Neural cell (in vitro differentiated cells): ENCODE results near the gene CLSTN2. TPM values are rescaled to one million over a fixed set of nuclear protein-coding genes. Genes with fewer than 3 reads are reported as not detected.

Experiments
- H2AFZ ChIP-seq: fragments of 200-600, 300-800 bp; sonication (generic), shearing (Covaris generic); 2 replicates; pipeline ENCODE4 v1.6.0; 2014; ENCODE audit warnings: low read depth, mild to moderate bottlenecking, antibody characterized with exemption, low read length, moderate library complexity
- H3F3A ChIP-seq: fragments of 200-600 bp; shearing (Covaris generic); 2 replicates; pipeline ENCODE4 v1.6.1; 2016; ENCODE audit warnings: mild to moderate bottlenecking, moderate library complexity, mixed read lengths, antibody characterized with exemption, low read length; ENCODE audit not compliant: insufficient read depth, poor library complexity, severe bottlenecking
- H3K27ac ChIP-seq: fragments of 200-600, 300-800 bp; sonication (generic), shearing (Covaris generic); 2 replicates; pipeline ENCODE4 v1.5.1; 2014; ENCODE audit warnings: mild to moderate bottlenecking, low read length, moderate library complexity
- H3K27me3 ChIP-seq: fragments of 300-800, 200-600 bp; sonication (generic), shearing (Covaris generic); 2 replicates; pipeline ENCODE4 v1.6.0; 2014; ENCODE audit warnings: mild to moderate bottlenecking, low read depth, low read length, moderate library complexity; ENCODE audit not compliant: insufficient read depth
- H3K36me3 ChIP-seq: fragments of 300-800, 200-600 bp; sonication (generic), shearing (Covaris generic); 2 replicates; pipeline ENCODE4 v1.5.1; 2014; ENCODE audit warnings: mild to moderate bottlenecking, antibody characterized with exemption, low read length, moderate library complexity; ENCODE audit not compliant: insufficient read depth
- H3K4me2 ChIP-seq: fragments of 300-800, 200-600 bp; sonication (generic), shearing (Covaris generic); 2 replicates; pipeline ENCODE4 v1.6.0; 2014; ENCODE audit warnings: mild to moderate bottlenecking, low read length
- H3K4me3 ChIP-seq: fragments of 300-800, 200-600 bp; sonication (generic), shearing (Covaris generic); 2 replicates; pipeline ENCODE4 v1.5.1; 2014; ENCODE audit warnings: mild to moderate bottlenecking, low read length, moderate library complexity
- H3K79me2 ChIP-seq: fragments of 200-600 bp; shearing (Covaris generic); replicated peaks from 2 replicates; pipeline ENCODE4 v1.6.0; 2014; ENCODE audit warnings: mild to moderate bottlenecking, low read length, moderate library complexity; ENCODE audit not compliant: insufficient read depth
- H3K9ac ChIP-seq: fragments of 300-800, 200-600 bp; sonication (generic), shearing (Covaris generic); 2 replicates; pipeline ENCODE4 v1.6.1; 2016; ENCODE audit warnings: mild to moderate bottlenecking, low read length, mixed read lengths
- H3K9me2 ChIP-seq: fragments of 200-600 bp; shearing (Covaris generic); 2 replicates; pipeline ENCODE4 v1.6.1; 2016; ENCODE audit warnings: mild to moderate bottlenecking, low read length, mixed read lengths; ENCODE audit not compliant: insufficient read depth
- H3K9me3 ChIP-seq: fragments of 200-600, 300-800 bp; sonication (generic), shearing (Covaris generic); 2 replicates; pipeline ENCODE4 v1.6.1; 2016; ENCODE audit warnings: mild to moderate bottlenecking, mixed run types, low read length, moderate library complexity, mixed read lengths
- H4K20me1 ChIP-seq: fragments of 200-600 bp; shearing (Covaris generic); 2 replicates; pipeline ENCODE4 v1.6.1; 2016; ENCODE audit warnings: mild to moderate bottlenecking, mixed run types; ENCODE audit not compliant: insufficient read depth
- CTCF ChIP-seq: fragments of 450-650 bp; IDR thresholded peaks from 2 replicates; pipeline ENCODE4 v1.5.1; 2014; ENCODE audit warnings: antibody characterized with exemption, mild to moderate bottlenecking, moderate library complexity; ENCODE audit not compliant: poor library complexity, severe bottlenecking
- EP300 ChIP-seq: fragments of 450-650 bp; conservative IDR thresholded peaks from 2 replicates; pipeline ENCODE4 v1.6.1; 2014; ENCODE audit warnings: antibody characterized with exemption, mild to moderate bottlenecking, moderate library complexity; ENCODE audit not compliant: poor library complexity, severe bottlenecking
- EZH2 ChIP-seq: fragments of 200-600, 300-800 bp; shearing (Covaris generic), sonication (generic); IDR thresholded peaks from 2 replicates; pipeline ENCODE4 v1.6.1; 2014; ENCODE audit warnings: antibody characterized with exemption, low read length, borderline replicate concordance, mild to moderate bottlenecking; ENCODE audit not compliant: insufficient read depth, poor library complexity, severe bottlenecking
- MXI1 ChIP-seq: fragments of 450-650 bp; conservative IDR thresholded peaks from 2 replicates; pipeline ENCODE4 v1.6.1; 2014; ENCODE audit warnings: antibody characterized with exemption, mild to moderate bottlenecking; ENCODE audit not compliant: poor library complexity, severe bottlenecking
- POLR2AphosphoS5 ChIP-seq: IDR thresholded peaks from 2 replicates; pipeline ENCODE4 v1.6.1; 2012
- RAD21 ChIP-seq: fragments of 450-650 bp; conservative IDR thresholded peaks from 2 replicates; pipeline ENCODE4 v1.6.1; 2014; ENCODE audit warnings: antibody characterized with exemption, mild to moderate bottlenecking, moderate library complexity
- REST ChIP-seq: IDR thresholded peaks from 2 replicates; pipeline ENCODE4 v1.6.1; 2012; ENCODE audit warnings: borderline replicate concordance
- SMC3 ChIP-seq: fragments of 450-650 bp; conservative IDR thresholded peaks from 2 replicates; pipeline ENCODE4 v1.6.1; 2014; ENCODE audit warnings: antibody characterized with exemption, mild to moderate bottlenecking, moderate library complexity; ENCODE audit not compliant: poor library complexity
- TAF1 ChIP-seq: IDR thresholded peaks from 2 replicates; pipeline ENCODE4 v1.6.1; 2012; ENCODE audit warnings: low read depth
- polyA plus RNA-seq: library from polyadenylated mRNA; depleted of rRNA; stranded (reverse); fragments of >200 nt; gene quantifications from 2 replicates; pipeline ENCODE4 v1.2.3, GENCODE V29; 2014

The CLSTN2 gene
- polyA plus RNA-seq, 1 donor from 2014 or later: 10.7 TPM

- no peaks in the 10 kb centered on the region for H3K9me2 ChIP-seq
- no peaks in the 10 kb centered on the region for H3K36me3 ChIP-seq
- no peak for TF ChIP-seq CTCF
- no peak for TF ChIP-seq MXI1
- no peak for TF ChIP-seq POLR2AphosphoS5
- H2AFZ ChIP-seq: no peak overlapping the region
- H3K27me3 ChIP-seq: no peaks in the 10 kb centered on the region
- no peaks in the 10 kb centered on the region for H3K9me3 ChIP-seq
- no peak overlapping the region for H3K9ac ChIP-seq
- no peaks in the 10 kb centered on the region for H4K20me1 ChIP-seq
- H3K27ac ChIP-seq: no peak overlapping the region
- H3K4me3 ChIP-seq: no peak overlapping the region
- H3K79me2 ChIP-seq: no peaks in the 10 kb centered on the region
- H3K4me2 ChIP-seq: no peak overlapping the region
- no peaks in the 10 kb centered on the region for H3F3A ChIP-seq
Observed at GRCh38 chr3:140177943-140178342, 243.0 kb downstream of the CLSTN2 start.

GRCh38 chr3:140178482-140178881 is 243.5 kb downstream of the CLSTN2 start:
- Histone ChIP-seq H4K20me1 (no peaks in the 10 kb centered on the region), H2AFZ (no peak overlapping the region), H3K9me2 (no peaks in the 10 kb centered on the region), H3F3A (no peaks in the 10 kb centered on the region), H3K9ac (no peak overlapping the region), H3K27me3 (no peaks in the 10 kb centered on the region), H3K4me2 (no peak overlapping the region), H3K9me3 (no peaks in the 10 kb centered on the region), H3K27ac (no peak overlapping the region), H3K79me2 (no peaks in the 10 kb centered on the region), H3K4me3 (no peak overlapping the region), H3K36me3 (no peaks in the 10 kb centered on the region)
- peak; percentile 9 for TF ChIP-seq POLR2AphosphoS5
- no peak for TF ChIP-seq REST

GRCh38 chr3:140180603-140181002 is 245.6 kb downstream of the CLSTN2 start:
- H3K4me3 ChIP-seq: no peak overlapping the region
- no peaks in the 10 kb centered on the region for H3K9me2 ChIP-seq
- no peak overlapping the region for H3K27ac ChIP-seq
- TF ChIP-seq RAD21: no peak
- TF ChIP-seq CTCF: no peak
- no peak for TF ChIP-seq SMC3
- TF ChIP-seq REST: no peak
- TF ChIP-seq POLR2AphosphoS5: no peak
- TF ChIP-seq MXI1: no peak
- no peak for TF ChIP-seq EP300
- TF ChIP-seq EZH2: no peak
- no peak for TF ChIP-seq TAF1
- H3F3A ChIP-seq: no peaks in the 10 kb centered on the region
- H3K4me2 ChIP-seq: no peak overlapping the region
- H2AFZ ChIP-seq: no peak overlapping the region
- no peaks in the 10 kb centered on the region for H3K79me2 ChIP-seq
- no peaks in the 10 kb centered on the region for H3K9me3 ChIP-seq
- H3K9ac ChIP-seq: no peak overlapping the region
- no peaks in the 10 kb centered on the region for H3K36me3 ChIP-seq
- H4K20me1 ChIP-seq: no peaks in the 10 kb centered on the region
- H3K27me3 ChIP-seq: no peaks in the 10 kb centered on the region
